Calu3 (cell line): ENCODE results near the gene USH1G. TPM values are rescaled to one million over a fixed set of nuclear protein-coding genes. Genes with fewer than 3 reads are reported as not detected.

ENCODE experiments used
- BruUV-seq: library from RNA; stranded (reverse); fragments of 400-500 nt; replicated peaks from 2 replicates; lab custom pipeline; 2021; lab: Mats Ljungman, UMichigan
- CTCF ChIA-PET: fragments of 300-600 bp; sonication (Branson Sonifier 250); formaldehyde crosslinking; loops from one replicate; lab custom pipeline; 2022; ENCODE audit warnings: antibody characterized with exemption; lab: Charles Lee
- DNase-seq: peaks from one replicate; pipeline ENCODE4 v3.0.0; 2022
- H3K27ac Mint-ChIP-seq: one replicate; pipeline ENCODE4 v1.8.0; 2022; ENCODE audit warnings: mixed read lengths; ENCODE audit not compliant: unreplicated experiment
- H3K27me3 Mint-ChIP-seq: one replicate; pipeline ENCODE4 v1.8.0; 2022; ENCODE audit warnings: mixed read lengths; ENCODE audit not compliant: unreplicated experiment
- H3K36me3 Mint-ChIP-seq: one replicate; pipeline ENCODE4 v1.8.0; 2022; ENCODE audit warnings: mild to moderate bottlenecking, moderate library complexity, mixed read lengths; ENCODE audit not compliant: insufficient read depth, unreplicated experiment
- H3K4me1 Mint-ChIP-seq: one replicate; pipeline ENCODE4 v1.8.0; 2022; ENCODE audit warnings: mild to moderate bottlenecking, low read depth, mixed read lengths; ENCODE audit not compliant: unreplicated experiment
- H3K4me3 Mint-ChIP-seq: one replicate; pipeline ENCODE4 v1.8.0; 2022; ENCODE audit warnings: mild to moderate bottlenecking, low read depth, moderate library complexity, mixed read lengths; ENCODE audit not compliant: unreplicated experiment
- H3K9me3 Mint-ChIP-seq: one replicate; pipeline ENCODE4 v1.8.0; 2022; ENCODE audit warnings: low read depth, mixed read lengths; ENCODE audit not compliant: unreplicated experiment
- intact Hi-C: fragments of 100-400 bp; cut with micrococcal nuclease; formaldehyde crosslinking; loops from one replicate; pipeline ENCODE4 v1.10.0; 2022; ENCODE audit not compliant: unreplicated experiment
- total RNA-seq: library from RNA; stranded (reverse); gene quantifications from 2 replicates; pipeline ENCODE4 v1.2.3, GENCODE V29; 2022
- TF ChIP-seq, protein P1 (sequence below): fragments of 200-600 bp; IDR thresholded peaks from one replicate; pipeline ENCODE4 v1.8.0; 2022; ENCODE audit warnings: antibody characterized with exemption; ENCODE audit not compliant: unreplicated experiment

Gene USH1G
- total RNA-seq, 1 experiment from 2014 or later: not detected

DNA sequence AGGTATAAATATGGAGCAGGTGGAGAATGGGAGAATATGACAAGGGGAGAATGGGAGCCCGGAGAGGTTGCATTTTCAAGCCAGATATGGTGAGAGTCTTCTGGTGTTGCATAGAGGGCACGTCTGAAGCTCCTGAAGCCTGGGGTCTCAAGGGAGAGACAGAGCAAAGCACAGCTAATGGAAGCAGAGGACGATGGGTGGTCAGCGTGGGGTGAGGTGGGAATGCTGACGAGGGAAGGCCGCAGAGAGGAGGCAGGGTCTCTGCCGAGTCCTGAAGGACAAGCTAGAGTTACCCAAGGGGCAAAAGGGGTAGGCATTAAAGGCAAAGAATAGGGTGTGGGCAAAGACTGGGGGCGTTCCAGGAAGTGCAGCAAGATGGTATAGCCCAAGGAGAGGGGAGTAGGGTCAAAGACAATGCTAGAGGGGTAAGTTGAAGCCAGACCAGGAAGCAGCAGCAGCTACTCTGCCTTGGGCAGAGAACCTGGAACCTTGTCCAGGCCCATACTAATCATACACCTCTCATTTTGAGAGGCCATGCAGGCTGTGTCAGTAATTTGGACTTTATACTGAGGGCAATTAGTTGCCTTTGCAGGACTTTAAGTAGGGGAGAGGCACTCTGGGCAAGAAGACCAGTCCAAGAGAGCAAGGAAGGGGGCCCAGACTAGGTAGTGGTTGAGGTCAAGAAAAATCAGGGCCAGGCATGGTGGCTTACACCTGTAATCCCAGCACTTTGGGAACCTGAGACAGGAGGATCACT, 15.3 kb upstream of the USH1G start:
- intact Hi-C loops: no loop called here
- Mint-ChIP-seq H3K9me3 (no peaks in the 10 kb centered on the region), H3K4me1 (no peaks in the 10 kb centered on the region), H3K27me3 (peaks cover 92% of the 10 kb centered on the region), H3K36me3 (no peaks in the 10 kb centered on the region), H3K4me3 (no peak overlapping the region), H3K27ac (no peak overlapping the region)
- no TSS peak for BruUV-seq
- no peak for DNase-seq
- CTCF ChIA-PET: interaction anchor here (0.7 kb wide), 1 partner anchor 1173 kb away, joined by 4 read pairs; no protein-coding TSS in a partner anchor
- TF ChIP-seq, protein P1, sequence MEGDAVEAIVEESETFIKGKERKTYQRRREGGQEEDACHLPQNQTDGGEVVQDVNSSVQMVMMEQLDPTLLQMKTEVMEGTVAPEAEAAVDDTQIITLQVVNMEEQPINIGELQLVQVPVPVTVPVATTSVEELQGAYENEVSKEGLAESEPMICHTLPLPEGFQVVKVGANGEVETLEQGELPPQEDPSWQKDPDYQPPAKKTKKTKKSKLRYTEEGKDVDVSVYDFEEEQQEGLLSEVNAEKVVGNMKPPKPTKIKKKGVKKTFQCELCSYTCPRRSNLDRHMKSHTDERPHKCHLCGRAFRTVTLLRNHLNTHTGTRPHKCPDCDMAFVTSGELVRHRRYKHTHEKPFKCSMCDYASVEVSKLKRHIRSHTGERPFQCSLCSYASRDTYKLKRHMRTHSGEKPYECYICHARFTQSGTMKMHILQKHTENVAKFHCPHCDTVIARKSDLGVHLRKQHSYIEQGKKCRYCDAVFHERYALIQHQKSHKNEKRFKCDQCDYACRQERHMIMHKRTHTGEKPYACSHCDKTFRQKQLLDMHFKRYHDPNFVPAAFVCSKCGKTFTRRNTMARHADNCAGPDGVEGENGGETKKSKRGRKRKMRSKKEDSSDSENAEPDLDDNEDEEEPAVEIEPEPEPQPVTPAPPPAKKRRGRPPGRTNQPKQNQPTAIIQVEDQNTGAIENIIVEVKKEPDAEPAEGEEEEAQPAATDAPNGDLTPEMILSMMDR: no peak

DNA sequence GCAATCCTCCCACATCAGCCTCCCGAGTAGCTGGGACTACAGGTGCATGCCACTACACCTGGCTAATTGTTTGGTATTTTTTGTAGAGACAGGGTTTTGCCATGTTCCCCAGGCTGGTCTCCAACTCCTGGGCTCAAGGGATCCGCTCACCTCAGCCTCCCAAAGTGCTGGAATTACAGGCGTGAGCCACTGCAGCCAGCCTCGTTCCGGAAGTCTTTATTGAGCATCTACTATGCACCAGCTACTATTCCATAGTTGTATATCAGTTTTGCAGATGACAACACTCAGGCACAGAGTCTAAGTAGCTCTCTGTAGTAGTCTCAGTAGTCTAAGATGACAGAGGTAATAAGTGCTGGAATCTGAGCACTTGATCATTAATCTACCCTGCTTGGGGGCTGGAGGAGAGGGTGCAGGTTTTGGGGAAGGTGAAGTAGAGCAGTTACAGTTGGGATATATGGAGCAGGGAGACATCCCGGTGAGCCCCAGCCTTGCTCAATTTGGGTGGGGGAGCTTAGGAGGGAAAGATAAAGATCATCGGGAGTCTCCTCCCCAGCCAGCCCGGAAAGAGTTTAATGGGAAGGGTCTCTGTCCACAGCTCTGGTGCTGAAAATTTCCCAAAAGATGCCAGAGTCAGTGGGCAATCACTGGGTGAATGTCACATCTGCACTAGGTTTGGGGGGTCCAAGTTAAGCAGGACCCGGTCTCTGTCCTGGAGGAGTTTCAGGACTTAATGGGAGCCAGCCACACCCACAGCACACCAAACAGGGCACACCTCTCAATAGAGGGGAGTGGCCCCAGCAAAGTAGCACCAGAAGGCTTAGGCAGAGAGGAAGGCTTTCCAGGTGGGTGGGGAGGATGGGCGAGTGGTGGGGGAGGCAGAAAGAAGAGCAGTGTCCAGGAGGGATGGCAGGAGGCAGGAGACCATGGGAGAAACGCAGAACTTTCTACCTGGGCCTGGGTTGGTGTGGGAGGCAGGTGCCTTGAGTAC, 14.3 kb upstream of the USH1G start:
- no TSS peak for BruUV-seq
- CTCF ChIA-PET: no interaction called here
- no peaks in the 10 kb centered on the region for H3K4me1 Mint-ChIP-seq

DNA sequence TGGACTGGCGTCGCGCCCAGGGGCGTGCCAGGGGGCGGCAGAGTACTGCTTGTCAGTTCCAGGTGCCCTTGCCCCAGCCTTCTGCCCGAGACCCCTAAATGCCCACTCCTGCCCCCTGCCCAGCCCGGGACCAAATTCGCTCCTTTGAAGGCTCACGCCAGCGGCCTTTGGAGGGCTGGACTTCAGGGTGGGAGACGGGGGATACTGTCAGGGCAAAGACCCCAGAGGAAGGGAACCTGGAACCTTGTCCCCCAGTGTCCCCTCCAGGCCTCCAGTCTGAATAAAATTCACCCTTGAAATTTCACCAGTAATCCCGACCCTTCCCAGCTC, 13.4 kb upstream of the USH1G start:
- no TSS peak for BruUV-seq
- CTCF ChIA-PET: no interaction called here
- TF ChIP-seq, protein P1: no peak
- intact Hi-C loops: no loop called here
- no peaks in the 10 kb centered on the region for H3K36me3 Mint-ChIP-seq
- H3K27me3 Mint-ChIP-seq: peaks cover 92% of the 10 kb centered on the region
- no peaks in the 10 kb centered on the region for H3K9me3 Mint-ChIP-seq
- no peaks in the 10 kb centered on the region for H3K4me1 Mint-ChIP-seq
- peak; percentile 31 for DNase-seq
- H3K4me3 Mint-ChIP-seq: peak overlapping the region; percentile 14
- H3K27ac Mint-ChIP-seq: no peak overlapping the region

More for the DNA sequence above, 14.3 kb upstream of the USH1G start:
- no peak for DNase-seq
- Mint-ChIP-seq H3K9me3 (no peaks in the 10 kb centered on the region), H3K27ac (no peak overlapping the region), H3K27me3 (peaks cover 92% of the 10 kb centered on the region), H3K36me3 (no peaks in the 10 kb centered on the region), H3K4me3 (no peak overlapping the region)
- TF ChIP-seq, protein P1: no peak
- intact Hi-C loops: no loop called here

DNA sequence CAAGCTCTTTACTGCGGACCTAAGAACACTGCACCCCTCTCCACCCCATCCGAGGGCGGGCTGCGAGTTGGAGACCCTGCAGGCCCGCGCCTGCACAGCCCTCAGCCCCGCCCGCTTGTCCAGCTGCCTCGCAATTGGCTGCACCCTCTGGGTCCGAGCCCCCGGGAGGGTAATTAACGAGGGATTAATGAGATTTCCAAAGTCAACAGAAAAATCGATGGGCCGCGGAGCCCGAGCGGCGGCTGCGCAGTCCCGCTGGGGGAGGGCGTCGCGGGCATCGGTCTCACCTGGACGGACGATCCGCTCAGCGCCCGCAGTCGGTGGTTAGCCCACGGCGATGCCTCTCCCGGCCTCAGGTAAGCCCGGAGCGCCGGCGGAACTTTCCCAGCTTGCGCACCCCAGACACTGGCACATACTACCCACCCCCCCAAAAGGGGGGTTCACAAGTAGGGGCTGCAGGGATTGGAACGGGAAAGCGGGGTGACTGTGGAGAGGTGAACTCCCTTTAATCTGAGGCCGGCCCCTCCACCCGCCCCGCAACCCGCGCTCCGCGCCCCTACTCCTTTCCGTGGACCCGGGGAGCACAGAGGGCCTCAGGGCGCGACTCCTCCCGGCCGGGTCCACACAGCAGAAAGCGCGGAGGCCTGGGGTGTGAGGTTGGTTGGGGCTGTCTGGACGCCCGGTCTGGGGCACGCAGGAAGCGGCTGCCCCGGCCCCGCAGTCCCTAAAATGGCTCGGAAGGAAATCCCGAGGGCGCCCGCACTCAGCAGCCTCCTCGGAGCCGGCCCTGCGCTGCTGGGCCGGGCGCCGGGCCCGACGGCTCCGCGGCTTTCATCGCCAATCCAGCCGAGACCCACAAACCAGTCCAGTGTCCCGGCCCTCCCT, 12.8 kb upstream of the USH1G start, which contains the start of gene OTOP3:
OTOP3 (plus strand) TSS at position 314 of the 885 bp plus-strand sequence; CDS start at position 338, 24 bp downstream.
- intact Hi-C loops: no loop called here
- peak within 1 kb of the TSS; percentile 14 for H3K4me3 Mint-ChIP-seq
- DNase-seq: peak; percentile 28
- BruUV-seq: no TSS peak
- H3K36me3 Mint-ChIP-seq: no peaks in the 10 kb centered on the region
- H3K27ac Mint-ChIP-seq: no peak within 1 kb of the TSS
- H3K9me3 Mint-ChIP-seq: no peaks in the 10 kb centered on the region
- H3K4me1 Mint-ChIP-seq: no peaks in the 10 kb centered on the region
- TF ChIP-seq, protein P1: no peak
- H3K27me3 Mint-ChIP-seq: peaks cover 93% of the 10 kb centered on the region
- CTCF ChIA-PET: no interaction called here
